ENCODE results near the gene UNC13C.

- TF ChIP-seq TAF1 (IDR thresholded peaks at IDR 0.05; ENCODE audit: borderline replicate concordance, low read depth, low read length) (no peak), POLR2A (IDR thresholded peaks at IDR 0.05; ENCODE audit: low read depth, low read length) (no peak), CTCF (IDR thresholded peaks at IDR 0.05 in 2 of 3, conservative IDR thresholded peaks at IDR 0.05 in 1 of 3; ENCODE audit: control insufficient read depth in 2 of 3, extremely low read depth in 1 of 3, insufficient read depth in 1 of 3, low read depth in 3 of 3, low read length in 3 of 3) (no peak)
These were observed 27.7 kb upstream of the UNC13C start for GRCh38 chr15:53950572-53950971.

Measured in GM12878 (cell line).